ENCODE data around the gene CLCN1.
A peak's percentile ranks its signal among the peaks of the same experiment; 100 is the strongest.

Gene CLCN1

GRCh38 chr7:143341842-143342241 is 25.9 kb downstream of the CLCN1 start:
- no peak for DNase-seq

GRCh38 chr7:143343596-143343995 is 27.7 kb downstream of the CLCN1 start:
- no peak for DNase-seq

- DNase-seq, result peak; percentile 52
These were observed 29.6 kb downstream of the CLCN1 start for GRCh38 chr7:143345428-143345900.

GRCh38 chr7:143346018-143346417 is 30.1 kb downstream of the CLCN1 start:
- DNase-seq, result no peak

- DNase-seq, result no peak
These were observed 32.0 kb downstream of the CLCN1 start for GRCh38 chr7:143347950-143348349.

GRCh38 chr7:143351060-143351459 is 35.1 kb downstream of the CLCN1 start:
- DNase-seq, result no peak

- DNase-seq, result no peak
These were observed 35.7 kb downstream of the CLCN1 start for GRCh38 chr7:143351574-143351973.

GRCh38 chr7:143352531-143353002 is 36.7 kb downstream of the CLCN1 start:
- DNase-seq, result no peak

GRCh38 chr7:143354376-143354775 is 38.5 kb downstream of the CLCN1 start:
- no peak for DNase-seq

- DNase-seq, result no peak
These were observed 39.1 kb downstream of the CLCN1 start for GRCh38 chr7:143354965-143355364.

GRCh38 chr7:143355450-143356385 is 39.8 kb downstream of the CLCN1 start:
- DNase-seq, result no peak

GRCh38 chr7:143356414-143357050 is 40.6 kb downstream of the CLCN1 start:
- DNase-seq, result no peak

- no peak for DNase-seq
These were observed 42.7 kb downstream of the CLCN1 start for GRCh38 chr7:143358626-143359025.

GRCh38 chr7:143359771-143360353 is 44.0 kb downstream of the CLCN1 start:
- DNase-seq, result no peak

- no peak for DNase-seq
These were observed 45.1 kb downstream of the CLCN1 start for GRCh38 chr7:143360788-143361551.

GRCh38 chr7:143361552-143362130 is 45.7 kb downstream of the CLCN1 start:
- no peak for DNase-seq

GRCh38 chr7:143362131-143363015 is 46.5 kb downstream of the CLCN1 start, which contains the start of gene FAM131B:
Gene FAM131B (minus strand): TSS chr7:143362713. CDS start chr7:143362603, 110 bp downstream.
- peak; percentile 34 for DNase-seq

- DNase-seq, result no peak
These were observed 47.4 kb downstream of the CLCN1 start for GRCh38 chr7:143363016-143363937.

GRCh38 chr7:143367972-143368371 is 52.1 kb downstream of the CLCN1 start:
- no peak for DNase-seq

- no peak for DNase-seq
These were observed 52.5 kb downstream of the CLCN1 start for GRCh38 chr7:143368387-143368786.

All from stimulated activated naive CD4-positive, alpha-beta T cell treated with Interleukin-2 at 50 U/mL for 16 hours (primary cell).